Measurements from ENCODE around the gene MYL10. TPM values are rescaled to one million over a fixed set of nuclear protein-coding genes. Genes with fewer than 3 reads are reported as not detected.

Gene MYL10
- total RNA-seq, 3 donors from 2014 or later: not detected

GRCh38 chr7:101666293-101666692, 37.2 kb upstream of the MYL10 start:
- H3K36me3 ChIP-seq (ENCODE audit: low read depth): no peaks in the 10 kb centered on the region
- TF ChIP-seq, protein P1, sequence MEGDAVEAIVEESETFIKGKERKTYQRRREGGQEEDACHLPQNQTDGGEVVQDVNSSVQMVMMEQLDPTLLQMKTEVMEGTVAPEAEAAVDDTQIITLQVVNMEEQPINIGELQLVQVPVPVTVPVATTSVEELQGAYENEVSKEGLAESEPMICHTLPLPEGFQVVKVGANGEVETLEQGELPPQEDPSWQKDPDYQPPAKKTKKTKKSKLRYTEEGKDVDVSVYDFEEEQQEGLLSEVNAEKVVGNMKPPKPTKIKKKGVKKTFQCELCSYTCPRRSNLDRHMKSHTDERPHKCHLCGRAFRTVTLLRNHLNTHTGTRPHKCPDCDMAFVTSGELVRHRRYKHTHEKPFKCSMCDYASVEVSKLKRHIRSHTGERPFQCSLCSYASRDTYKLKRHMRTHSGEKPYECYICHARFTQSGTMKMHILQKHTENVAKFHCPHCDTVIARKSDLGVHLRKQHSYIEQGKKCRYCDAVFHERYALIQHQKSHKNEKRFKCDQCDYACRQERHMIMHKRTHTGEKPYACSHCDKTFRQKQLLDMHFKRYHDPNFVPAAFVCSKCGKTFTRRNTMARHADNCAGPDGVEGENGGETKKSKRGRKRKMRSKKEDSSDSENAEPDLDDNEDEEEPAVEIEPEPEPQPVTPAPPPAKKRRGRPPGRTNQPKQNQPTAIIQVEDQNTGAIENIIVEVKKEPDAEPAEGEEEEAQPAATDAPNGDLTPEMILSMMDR (IDR thresholded peaks at IDR 0.05): no peak
- H3K4me1 ChIP-seq (ENCODE audit: low read depth): no peaks in the 10 kb centered on the region
- intact Hi-C loops (cut with DNase I, micrococcal nuclease): loop anchor here in 1 of 2 donors (10.0 kb wide), 1 partner anchor 61 kb away; no protein-coding TSS in a partner anchor
- ATAC-seq (no peak), DNase-seq (no peak)
- no peaks in the 10 kb centered on the region for H3K9me3 ChIP-seq
- H3K4me3 ChIP-seq: no peak overlapping the region

- no peak overlapping the region for H3K4me3 ChIP-seq
- ATAC-seq (no peak), DNase-seq (no peak)
- H3K9me3 ChIP-seq: no peaks in the 10 kb centered on the region
- TF ChIP-seq, protein P1 (IDR thresholded peaks at IDR 0.05): no peak
- intact Hi-C loops (cut with DNase I, micrococcal nuclease): loop anchor here in 1 of 2 donors (10.0 kb wide), 1 partner anchor 60 kb away; no protein-coding TSS in a partner anchor
- H3K4me1 ChIP-seq (ENCODE audit: low read depth): no peaks in the 10 kb centered on the region
- H3K36me3 ChIP-seq (ENCODE audit: low read depth): no peaks in the 10 kb centered on the region
These were observed 35.9 kb upstream of the MYL10 start for GRCh38 chr7:101664893-101665471.

GRCh38 chr7:101664436-101664835, 35.3 kb upstream of the MYL10 start:
- H3K4me3 ChIP-seq: no peak overlapping the region
- H3K9me3 ChIP-seq: no peaks in the 10 kb centered on the region
- intact Hi-C loops (cut with DNase I, micrococcal nuclease): loop anchor here in 1 of 2 donors (10.0 kb wide), 1 partner anchor 60 kb away; no protein-coding TSS in a partner anchor
- no peaks in the 10 kb centered on the region for H3K4me1 ChIP-seq (ENCODE audit: low read depth)
- H3K36me3 ChIP-seq (ENCODE audit: low read depth): no peaks in the 10 kb centered on the region
- DNase-seq (no peak), ATAC-seq (no peak)
- TF ChIP-seq, protein P1 (IDR thresholded peaks at IDR 0.05): no peak

GRCh38 chr7:101663747-101664146, 34.7 kb upstream of the MYL10 start:
- intact Hi-C loops (cut with DNase I, micrococcal nuclease): loop anchor here in 1 of 2 donors (10.0 kb wide), 1 partner anchor 59 kb away; no protein-coding TSS in a partner anchor
- DNase-seq: no peak
- H3K4me3 ChIP-seq: no peak overlapping the region
- ATAC-seq: no peak
- H3K9me3 ChIP-seq: no peaks in the 10 kb centered on the region
- TF ChIP-seq, protein P1 (IDR thresholded peaks at IDR 0.05): no peak
- peaks cover 4% of the 10 kb centered on the region for H3K4me1 ChIP-seq (ENCODE audit: low read depth)
- H3K36me3 ChIP-seq (ENCODE audit: low read depth): no peaks in the 10 kb centered on the region

DNA sequence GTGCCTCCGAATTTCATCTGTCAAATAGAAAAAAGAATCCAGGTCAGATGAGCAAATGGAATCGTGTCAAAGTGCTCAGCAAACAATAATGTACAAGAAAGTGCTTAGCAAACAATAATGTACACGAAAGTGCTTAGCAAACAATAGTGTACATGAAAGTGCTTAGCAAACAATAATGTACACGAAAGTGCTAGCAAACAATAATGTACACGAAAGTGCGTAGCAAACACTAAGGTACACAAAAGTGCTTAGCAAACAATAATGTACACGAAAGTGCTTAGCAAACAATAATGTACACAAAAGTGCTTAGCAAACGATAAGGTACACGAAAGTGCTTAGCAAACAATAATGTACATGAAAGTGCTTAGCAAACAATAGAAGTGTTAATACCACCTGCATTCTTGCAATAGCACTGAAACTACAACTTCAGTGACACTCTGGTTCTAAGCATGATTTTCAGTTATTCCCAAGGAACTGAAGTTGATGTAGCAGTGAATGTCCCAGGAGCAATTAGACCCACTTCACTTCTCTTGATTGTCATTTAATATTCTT, 33.4 kb upstream of the MYL10 start:
- ATAC-seq: no peak
- TF ChIP-seq, protein P1 (IDR thresholded peaks at IDR 0.05): no peak
- no peaks in the 10 kb centered on the region for H3K36me3 ChIP-seq (ENCODE audit: low read depth)

More for the DNA sequence above, 33.4 kb upstream of the MYL10 start:
- no peak overlapping the region for H3K4me3 ChIP-seq
- no peak for DNase-seq
- H3K4me1 ChIP-seq (ENCODE audit: low read depth): peaks cover 4% of the 10 kb centered on the region
- intact Hi-C loops (cut with DNase I, micrococcal nuclease): loop anchor here in 1 of 2 donors (10.0 kb wide), 1 partner anchor 58 kb away; no protein-coding TSS in a partner anchor
- H3K9me3 ChIP-seq: no peaks in the 10 kb centered on the region

Data from mucosa of descending colon (tissue), 3 donors.